Endothelial cell of umbilical vein (primary cell): ENCODE results near the gene NANOS1.

Experiments
- CTCF ChIP-seq, 2 donors: IDR thresholded peaks; 1 replicate in 1 of 2; 2 replicates in 1 of 2; pipeline ENCODE4 v1.5.1; 2011; ENCODE audit warnings: low read length in 2 of 2, mild to moderate bottlenecking in 2 of 2, moderate library complexity in 2 of 2, control low read depth in 1 of 2, inconsistent platforms in 1 of 2, low read depth in 1 of 2; ENCODE audit not compliant: insufficient read depth in 1 of 2; ENCODE audit errors: extremely low read depth in 1 of 2
- EZH2 ChIP-seq: IDR thresholded peaks from 2 replicates; pipeline ENCODE4 v1.6.1; 2012; ENCODE audit warnings: borderline replicate concordance, low read depth, mild to moderate bottlenecking, moderate library complexity, low read length, inconsistent platforms; ENCODE audit not compliant: severe bottlenecking
- FOS ChIP-seq: IDR thresholded peaks from 2 replicates; pipeline ENCODE4 v1.6.1; 2011; ENCODE audit warnings: mild to moderate bottlenecking, low read length, moderate library complexity, borderline replicate concordance; ENCODE audit not compliant: insufficient read depth
- JUN ChIP-seq: IDR thresholded peaks from 2 replicates; pipeline ENCODE4 v1.6.1; 2011; ENCODE audit warnings: borderline replicate concordance, low read depth; ENCODE audit not compliant: insufficient read length, insufficient read depth
- POLR2A ChIP-seq: IDR thresholded peaks from 2 replicates; pipeline ENCODE4 v1.6.1; 2012; ENCODE audit warnings: low read depth, mild to moderate bottlenecking, control low read depth, low read length
- POLR2AphosphoS5 ChIP-seq: IDR thresholded peaks from 2 replicates; pipeline ENCODE4 v1.6.1; 2012; ENCODE audit warnings: low read depth, mild to moderate bottlenecking, control low read depth, low read length, moderate library complexity; ENCODE audit not compliant: insufficient read depth

DNA sequence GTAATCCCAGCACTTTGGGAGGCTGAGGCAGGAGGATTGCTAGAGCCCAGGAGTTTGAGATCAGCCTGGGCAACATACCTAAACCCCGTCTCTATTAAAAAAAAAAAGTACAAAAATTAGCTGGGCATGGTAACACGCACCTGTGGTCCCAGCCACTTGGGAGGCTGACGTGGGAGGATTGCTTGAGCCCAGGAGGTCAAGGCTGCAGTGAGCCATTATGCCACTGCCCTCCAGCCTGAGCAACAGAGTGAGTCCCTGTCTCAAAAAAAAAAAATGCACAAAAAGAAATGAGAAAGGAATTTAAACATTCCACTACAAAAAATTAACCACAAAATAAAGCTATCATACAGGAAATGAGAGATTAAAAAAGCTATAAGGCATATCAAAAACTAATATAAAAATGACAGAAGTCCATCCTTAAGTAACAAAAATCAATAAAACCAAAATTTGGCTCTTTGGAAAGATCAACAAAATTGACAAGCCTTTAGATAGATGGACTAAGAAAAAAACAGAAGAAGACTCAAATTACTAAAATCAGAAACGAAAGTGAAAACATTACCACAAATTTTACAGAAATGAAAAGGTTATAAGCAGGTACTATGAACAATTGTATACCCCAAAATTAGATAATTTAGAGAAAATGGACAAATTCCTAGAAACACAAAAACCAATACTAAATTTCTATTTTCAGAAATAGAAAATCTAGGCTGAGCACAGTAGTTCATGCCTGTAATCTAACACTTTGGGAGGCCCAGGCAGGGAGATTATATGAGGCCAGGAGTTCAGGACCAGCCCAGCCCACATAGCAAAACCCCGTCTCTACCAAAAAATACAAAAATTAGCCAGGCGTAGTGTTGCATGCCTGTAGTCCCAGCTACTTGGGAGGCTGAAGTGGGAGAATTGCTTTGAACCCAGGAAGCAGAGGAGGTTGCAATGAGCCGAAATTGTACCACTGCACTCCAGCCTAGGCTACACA is 42.4 kb upstream of the NANOS1 start:
- TF ChIP-seq CTCF (IDR thresholded peaks at IDR 0.05; ENCODE audit: extremely low read depth in 1 of 2, insufficient read depth in 1 of 2, low read depth in 1 of 2, low read length in 2 of 2) (no peak), POLR2A (no peak), FOS (no peak), POLR2AphosphoS5 (no peak), JUN (no peak), EZH2 (no peak)
